Measurements from ENCODE around the gene SGSH.

Gene SGSH

DNA sequence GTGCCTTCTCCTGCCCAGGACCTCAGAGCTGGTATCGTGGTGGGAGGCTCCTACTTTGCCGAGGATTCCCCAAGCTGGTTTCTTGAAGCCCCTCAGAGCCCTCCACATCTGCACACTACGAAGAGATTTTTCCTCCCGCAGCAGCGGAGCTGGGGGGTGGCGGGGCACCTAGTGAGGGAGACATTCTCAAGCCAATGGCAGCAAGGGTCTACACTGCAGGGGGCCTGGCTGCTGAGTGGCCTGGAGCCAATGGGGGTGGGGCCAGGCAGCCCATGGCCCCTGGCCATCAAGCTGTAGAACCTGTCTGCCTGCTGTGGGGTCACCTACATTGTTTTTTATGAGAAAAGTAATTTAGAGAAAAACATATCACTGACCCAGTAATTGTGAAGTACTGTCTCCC, 5.1 kb upstream of the SGSH start:
- FAIRE-seq = no peak

DNA sequence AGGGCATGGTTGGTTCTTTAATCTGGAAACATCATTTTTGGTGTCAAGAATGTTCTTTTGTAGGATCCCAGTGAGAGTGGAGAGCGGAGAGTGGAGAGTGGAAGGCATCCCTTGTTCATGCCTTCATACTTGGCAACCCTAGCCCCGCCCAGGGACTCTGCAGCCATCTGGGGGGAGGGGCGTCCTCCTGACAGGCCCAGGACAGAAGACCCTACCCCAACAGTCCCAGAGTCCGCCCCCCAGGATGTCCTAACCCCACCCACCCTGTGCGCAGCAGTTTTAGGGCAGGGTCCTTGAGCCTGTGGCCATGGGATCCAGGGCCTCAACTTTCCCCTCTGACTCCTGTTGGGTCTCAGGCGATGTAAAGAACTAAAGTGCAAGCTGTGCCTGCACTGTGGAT, 4.5 kb upstream of the SGSH start:
- no peak for FAIRE-seq

DNA sequence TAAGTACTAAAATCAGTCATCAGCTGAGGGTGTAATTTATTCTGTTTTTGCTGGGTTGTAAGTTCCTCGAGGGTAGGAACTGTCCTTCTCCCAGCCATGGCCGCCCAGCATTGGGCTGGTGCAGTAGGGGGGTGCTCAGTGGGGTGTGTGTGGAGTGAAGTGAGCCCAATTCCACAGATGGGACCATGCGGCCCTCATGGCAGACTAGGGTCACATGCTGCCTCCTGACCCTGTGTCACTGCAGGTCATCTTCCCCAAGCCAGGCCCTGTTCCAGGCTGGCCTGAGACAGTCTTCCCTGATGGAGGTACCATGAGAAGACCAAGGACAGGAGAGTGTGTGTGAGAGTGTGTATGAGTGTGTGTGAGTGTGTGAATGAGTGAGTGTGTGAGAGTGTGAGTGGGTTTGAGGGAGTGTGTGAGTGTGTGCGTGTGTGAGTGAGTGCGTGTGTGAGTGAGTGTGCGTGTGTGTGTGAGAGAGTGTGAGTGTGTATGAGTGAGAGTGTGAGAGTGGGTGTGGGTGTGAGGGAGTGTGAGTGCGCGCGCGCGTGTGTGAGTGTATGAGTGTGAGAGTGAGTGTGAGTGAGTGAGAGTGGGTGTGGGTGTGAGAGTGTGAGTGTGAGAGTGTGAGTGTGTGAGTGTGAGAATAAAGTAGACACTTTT, 3.8 kb upstream of the SGSH start:
- FAIRE-seq = no peak

DNA sequence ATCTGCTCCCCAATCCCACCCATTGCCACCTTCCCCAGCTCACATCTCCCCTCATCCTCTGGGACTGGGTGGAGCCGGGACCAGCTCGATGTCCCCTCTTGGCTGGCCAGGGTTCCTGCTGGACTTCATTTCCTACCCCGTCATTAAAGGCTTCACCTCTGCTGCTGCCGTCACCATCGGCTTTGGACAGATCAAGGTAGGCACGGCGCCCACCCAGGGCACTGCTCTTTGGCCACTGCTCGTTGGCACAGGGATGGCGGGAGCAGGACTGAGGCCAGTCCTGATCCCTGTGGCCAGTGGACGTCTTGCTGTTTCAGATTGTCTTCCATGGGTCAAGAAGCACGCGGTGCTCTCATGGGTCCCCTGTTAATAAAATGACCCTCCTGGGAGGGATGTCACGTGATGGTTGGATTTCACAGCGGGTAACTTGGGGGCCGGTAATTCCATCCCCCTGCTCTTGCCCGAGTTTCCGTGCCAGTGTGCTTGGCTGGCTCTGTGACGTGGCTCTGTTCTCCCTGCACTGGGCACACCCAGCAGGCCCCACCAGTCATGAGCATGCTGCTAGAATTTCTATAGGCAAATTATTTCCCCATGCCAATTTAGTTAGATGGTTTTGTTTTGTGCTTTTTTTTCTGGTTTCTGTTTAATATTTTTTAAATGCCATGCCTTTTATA, 3.1 kb upstream of the SGSH start:
- FAIRE-seq = no peak

DNA sequence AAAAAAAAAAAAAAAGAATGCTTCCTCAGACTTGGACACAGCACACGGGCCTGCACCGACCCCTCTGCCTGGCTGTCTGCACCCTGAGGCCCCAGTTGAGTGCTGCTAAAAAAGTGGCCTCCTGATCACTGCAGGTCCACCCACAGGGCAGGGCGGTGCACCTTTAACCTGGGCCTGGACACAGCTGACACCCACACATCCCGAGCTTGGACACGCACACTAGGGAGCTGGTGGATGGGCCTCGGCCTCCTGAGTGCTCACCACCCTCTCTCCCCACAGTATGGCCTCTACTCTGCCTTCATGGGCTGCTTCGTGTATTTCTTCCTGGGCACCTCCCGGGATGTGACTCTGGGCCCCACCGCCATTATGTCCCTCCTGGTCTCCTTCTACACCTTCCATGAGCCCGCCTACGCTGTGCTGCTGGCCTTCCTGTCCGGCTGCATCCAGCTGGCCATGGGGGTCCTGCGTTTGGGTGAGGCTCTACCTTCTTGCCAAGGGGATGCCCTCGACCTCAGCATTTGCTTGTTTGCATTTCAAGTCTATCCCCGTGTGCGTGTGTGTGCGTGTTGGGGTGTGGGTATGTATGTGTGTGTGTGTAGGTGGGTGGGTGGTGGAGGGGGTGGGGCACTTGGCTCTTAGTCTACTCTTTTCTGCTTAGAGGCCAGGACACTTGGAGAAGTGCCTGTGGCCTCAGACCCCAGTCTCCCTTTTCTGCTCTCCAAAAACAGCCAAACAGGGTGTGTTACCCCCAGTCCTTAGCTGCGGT, 2.4 kb upstream of the SGSH start:
- no peak for FAIRE-seq

DNA sequence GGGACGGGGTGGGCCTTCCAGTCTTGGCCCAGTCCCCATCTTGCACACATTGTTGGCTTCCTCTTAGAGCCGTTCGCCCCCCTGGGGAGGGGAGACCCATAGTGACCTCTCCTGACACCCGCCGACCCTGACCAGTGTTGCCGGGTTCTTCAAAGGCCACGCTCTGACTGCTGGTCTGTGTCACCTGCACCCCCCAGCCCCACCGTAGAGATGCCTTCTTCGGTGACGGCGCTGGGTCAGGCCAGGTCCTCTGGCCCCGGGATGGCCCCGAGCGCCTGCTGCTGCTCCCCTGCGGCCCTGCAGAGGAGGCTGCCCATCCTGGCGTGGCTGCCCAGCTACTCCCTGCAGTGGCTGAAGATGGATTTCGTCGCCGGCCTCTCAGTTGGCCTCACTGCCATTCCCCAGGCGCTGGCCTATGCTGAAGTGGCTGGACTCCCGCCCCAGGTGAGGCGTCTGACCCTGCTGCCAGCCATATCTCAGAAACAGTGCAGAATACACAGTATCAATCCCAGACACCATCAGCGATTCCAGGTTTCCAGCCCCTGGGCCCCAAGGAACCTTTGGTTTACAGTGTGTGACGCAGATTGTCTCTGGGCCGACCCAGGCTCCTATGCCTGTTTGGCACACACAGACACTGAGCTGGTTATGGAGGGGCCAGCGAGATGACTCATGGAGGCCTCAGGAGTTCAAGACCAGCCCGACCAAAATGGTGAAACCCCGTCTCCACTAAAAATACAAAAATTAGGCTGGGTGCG, 1.4 kb upstream of the SGSH start:
- FAIRE-seq = no peak

DNA sequence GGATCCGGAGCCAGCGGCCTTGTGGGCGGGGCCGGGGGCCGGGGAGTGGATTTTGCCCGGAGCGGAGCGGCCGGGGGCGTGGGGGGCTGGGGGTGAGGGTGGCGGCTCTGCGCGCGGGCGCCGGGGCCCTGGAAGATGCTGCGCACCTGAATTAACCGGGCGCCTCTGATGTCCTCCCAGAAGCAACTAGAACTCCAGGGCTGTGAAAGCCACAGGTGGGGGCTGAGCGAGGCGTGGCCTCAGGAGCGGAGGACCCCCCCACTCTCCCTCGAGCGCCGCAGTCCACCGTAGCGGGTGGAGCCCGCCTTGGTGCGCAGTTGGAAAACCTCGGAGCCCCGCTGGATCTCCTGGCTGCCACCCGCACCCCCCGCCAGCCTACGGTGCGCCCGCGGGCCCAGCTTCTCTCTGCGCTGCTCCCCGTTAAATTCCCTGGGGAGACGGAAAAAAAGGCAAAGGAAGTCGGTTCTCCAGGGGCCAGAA, 643 bp upstream of the SGSH start:
- FAIRE-seq = no peak

DNA sequence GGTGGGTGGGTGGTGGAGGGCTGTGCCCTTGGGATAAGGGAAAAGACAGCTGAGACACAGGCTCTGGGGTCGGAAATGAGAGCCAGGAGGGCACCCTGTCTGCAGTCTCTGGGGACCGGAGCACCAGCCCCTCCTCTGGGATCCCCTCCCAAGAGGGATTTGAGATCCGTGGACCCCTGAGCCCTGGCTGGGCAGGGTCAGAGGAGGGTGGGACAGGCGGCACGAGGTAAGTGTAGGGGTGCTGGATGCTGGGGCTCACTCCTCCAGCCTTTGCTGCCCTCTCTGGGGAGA, 425 bp downstream of the SGSH start:
- FAIRE-seq = no peak

DNA sequence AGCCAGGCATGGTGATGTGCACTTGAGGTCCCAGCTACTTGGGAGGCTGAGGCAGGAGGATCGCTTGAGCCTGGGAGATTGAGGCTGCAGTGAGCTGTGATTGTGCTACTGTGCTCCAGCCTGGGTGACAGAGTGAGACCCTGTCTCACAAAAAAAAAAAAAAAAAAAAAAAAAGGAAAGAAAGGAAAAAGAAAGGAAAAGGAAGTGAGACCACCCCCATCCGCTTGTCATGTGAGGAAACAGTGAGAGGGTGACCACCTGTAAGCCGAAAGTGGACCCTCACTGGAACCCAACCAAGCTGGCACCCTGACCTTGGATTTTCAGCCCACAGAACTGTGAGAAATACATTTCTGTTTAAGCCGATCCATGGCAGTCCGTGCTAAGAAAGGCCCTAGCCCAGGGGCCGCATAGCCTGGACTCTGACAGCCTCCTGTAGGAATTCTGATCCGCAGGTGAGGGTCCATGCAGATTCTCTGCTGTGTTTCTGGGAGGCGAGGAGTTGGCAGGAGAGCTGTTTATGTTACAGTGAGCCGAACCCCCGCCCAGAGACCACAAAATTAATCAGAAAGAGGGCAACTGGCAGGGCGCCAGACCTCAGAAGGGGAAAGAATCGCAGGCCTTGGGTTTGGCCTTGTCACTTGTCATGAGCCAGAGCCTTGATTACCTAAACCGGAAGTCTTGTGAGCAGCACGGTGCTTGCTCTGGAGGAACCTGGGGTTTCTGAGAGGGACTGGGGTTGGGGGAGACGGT, 945 bp downstream of the SGSH start:
- no peak for FAIRE-seq

DNA sequence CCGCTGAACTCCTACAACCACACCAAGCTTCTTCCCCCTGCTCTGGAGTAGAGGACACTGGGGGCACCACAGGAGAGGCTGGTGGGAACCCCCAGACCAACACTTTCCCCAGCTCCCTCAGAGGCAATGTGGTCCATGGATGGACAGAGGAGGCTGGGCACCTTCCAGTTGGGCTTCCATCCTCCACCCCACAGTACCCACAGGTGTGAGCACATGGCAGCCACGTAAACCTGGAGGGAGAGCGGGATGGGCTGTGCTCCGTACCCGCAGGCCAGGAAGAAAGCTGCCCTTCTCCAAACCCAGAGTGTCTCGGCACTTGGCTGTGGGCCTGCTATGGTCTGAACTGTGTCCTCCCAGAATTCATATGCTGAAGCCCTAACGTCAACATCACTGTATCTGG, 1.7 kb downstream of the SGSH start:
- no peak for FAIRE-seq

DNA sequence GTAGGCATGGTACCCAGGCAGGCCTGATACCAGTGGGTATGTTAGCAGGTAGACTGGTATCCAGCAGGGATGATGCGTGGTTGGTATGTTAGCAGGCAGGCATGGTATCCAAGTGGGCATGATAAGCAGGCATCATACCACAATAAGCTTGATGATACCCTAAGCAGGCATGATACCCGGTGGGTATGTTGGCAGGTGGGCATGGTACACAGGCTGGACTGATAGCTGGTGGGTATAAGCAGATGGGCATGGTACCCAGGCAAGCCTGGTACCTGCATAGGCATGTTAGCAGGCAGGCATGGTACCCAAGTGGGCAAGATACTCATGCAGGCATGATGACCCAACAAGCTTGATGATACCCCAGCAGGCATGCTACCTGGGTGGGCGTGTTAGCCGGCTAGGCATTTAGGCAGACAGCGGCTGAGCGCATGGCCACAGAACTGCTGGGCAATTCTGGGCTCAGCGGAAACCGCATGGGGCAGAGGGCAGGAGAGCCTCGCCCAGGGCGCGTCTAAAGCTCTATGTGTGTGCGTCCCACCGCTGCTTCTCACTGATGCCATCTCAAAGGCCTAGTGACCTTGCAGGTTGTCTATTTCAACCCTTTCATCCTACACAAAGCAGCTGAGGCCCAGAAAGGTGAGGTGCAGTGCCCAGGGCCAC, 2.3 kb downstream of the SGSH start:
- no peak for FAIRE-seq

DNA sequence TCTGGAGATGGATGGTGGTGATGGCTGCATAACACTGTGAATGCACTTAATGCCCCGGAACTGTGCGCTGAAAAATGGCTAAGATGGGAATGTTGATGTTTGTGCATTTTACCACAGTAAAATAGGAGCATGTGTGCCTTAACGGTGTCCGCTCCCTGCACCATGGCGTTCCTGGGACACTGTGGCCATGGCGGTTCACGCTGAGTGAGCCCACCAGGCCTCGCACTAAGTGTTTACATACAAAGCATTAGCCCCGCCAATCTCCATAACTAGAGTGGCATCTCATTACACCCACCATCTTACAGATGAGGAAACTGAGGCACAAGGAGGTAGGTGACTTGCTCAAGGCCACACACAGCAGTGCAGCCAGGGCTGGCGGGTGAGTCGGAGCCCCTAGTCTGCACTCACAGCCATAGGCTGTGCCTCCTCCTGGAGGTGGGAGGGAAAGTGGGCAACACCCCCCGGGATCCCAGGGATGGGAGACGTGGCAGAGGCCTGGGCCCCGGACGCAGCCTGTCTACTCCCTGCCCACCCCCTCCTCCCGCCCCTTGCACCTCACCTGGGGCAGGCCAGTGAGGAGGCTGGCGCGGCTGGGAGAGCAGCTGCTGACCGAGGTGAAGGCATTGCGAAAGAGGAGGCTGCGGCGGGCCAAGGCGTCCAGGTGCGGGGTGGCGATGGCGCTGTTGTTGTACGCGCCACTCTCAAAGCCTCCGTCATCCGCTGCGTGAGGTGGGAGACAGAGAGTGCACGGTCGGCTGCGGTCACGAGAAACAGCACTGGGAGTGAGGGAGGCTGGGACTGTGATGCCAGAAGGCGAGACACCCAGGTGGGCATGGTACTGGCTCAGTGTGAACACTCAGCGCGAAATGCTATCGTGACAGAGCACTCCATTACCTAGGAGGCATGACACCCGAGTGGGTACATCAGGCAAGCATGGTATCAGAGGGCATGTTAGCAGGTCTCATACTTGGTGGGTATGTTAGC, 3.4 kb downstream of the SGSH start:
- no peak for FAIRE-seq

DNA sequence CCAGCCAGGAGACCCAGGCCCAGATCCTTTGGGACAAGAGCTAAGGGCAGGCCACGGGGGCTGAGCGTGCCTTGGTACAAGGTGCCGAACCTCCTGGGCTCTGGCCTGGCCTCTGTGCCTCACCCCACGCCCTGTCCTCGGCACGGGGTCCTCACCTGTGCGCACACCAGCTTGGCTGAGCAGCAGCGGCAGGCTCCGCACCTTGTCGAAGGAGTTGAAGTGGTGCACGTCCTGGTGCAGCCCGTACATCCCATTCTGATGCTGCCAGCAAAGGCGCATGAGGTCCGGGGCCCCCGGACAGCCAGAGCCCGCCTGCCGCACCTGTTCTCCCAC, 5.3 kb downstream of the SGSH start:
- no peak for FAIRE-seq

DNA sequence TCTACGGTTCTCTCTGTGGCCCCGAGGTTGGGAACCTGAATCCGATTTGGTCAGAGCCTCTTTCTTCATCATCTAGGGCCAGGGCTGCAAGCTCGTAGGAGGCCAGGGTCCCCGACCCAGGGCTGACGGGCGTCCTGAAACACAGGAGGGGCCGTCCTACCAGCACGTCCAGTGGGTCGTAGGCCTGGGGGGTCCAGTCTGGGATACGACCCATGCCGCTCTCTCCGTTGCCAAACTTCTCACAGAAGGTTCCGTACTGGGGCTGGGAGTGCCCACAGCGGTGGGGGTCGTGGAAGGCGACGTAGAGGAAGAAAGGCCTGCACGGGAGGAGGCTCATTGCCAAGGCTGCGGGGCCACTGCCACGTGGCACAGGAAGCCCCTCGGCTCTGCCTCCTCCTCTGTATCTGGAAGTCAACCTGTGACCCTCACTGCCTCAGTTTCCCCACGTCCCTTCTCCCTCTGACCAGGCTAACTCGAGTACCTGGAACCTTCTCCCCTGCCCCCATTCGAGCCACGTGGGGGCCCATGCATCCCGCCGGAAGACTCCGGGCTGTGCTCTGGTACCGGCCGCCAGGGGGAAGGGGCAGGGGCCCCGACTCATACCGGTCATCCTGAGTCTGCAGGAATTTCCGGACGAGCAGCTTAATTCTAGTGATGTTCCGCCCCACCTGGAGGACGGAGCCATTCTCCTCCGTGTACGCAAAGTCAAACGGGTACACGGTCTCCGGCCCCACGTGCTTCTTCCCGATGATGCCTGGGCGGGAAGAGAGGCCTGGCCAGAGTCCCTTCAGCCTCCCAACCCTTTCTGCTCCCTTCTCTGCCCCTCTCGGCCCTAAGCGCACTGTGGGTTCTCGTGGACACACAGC, 5.9 kb downstream of the SGSH start:
- no peak for FAIRE-seq

DNA sequence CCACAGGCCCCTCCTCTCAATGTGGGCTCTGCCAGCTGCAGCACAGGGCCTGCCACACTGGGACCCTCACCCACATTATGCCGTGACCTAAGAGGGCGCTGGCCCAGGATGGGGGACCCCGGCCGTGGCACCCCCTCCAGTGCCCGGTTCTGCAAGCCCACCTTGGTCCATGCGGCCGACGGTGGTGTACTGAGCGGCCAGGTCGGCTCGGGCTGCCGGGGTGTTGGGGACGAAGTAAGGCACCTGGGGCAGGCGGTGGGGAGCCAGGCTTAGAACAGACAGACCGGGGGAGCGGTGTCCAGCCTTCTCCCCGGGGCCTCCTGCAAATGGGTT, 6.5 kb downstream of the SGSH start:
- FAIRE-seq = no peak

DNA sequence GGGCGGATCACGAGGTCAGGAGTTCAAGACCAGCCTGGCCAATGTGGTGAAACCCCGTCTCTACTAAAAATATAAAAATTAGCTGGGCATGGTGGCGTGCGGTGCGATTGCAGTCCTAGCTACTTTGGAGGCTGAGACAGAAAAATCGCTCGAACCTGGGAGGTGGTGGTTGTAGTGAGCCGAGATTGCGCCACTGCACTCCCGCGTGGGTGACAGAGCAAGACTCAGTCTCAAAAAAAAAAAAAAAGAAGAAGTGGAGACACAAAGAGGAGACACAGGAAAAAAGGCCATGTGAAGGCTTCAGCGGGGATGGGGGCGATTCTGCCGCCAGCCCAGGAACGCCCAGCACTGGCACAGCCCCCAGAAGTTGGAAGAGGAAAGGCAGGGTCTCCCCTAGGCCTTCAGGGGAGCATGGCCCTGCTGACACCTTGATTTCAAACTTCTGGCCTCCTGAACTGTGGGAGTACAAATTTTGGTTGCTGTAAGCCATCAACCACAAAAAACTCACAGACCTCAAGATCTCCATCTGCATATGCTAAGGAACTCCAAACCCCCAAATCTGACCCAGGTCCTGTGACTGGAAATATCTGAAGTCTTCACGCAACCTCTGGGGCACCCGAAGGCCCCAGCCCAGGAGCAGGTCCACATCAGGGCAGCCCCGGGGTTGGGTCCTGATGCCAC, 7.0 kb downstream of the SGSH start:
- FAIRE-seq = no peak

DNA sequence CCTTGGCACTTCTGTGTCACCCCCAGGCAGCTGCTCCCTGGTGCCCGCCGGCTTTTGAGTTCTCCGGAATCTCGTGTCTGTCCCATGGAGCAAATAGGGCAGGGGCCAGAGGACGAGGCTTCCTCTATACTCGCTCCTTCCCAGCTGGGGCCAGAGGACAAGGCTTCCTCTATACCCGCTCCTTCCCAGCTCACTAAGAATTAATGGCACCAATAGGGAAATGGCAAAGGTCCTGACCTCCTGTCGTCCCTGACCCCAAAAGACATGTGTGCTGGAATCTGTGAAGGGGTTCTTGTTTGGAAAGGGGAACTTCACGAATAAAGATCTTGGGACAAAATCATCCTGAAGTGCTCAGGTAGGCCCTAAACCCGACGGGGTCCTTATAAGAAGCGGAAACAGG, 7.6 kb downstream of the SGSH start:
- no peak for FAIRE-seq

DNA sequence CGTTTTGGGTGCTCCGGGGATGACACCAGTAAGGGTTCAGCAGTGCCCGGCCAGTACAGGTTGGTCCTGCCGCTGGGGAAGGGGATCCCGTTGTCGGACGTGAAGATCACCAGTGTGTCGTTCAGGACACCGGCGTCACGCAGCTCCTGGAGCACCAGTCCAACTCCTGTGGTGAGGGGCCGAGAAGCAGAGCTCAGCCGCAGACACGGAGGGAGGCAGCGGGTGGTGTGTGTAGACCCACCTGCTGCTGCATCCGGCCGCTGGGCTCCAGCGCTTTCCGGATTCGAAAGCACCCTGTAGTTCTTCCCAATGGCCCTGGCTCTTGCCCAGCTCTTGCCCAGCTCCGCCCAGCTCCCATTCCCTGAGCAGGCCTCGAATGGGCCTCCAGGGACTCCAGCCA, 8.0 kb downstream of the SGSH start:
- FAIRE-seq = no peak

DNA sequence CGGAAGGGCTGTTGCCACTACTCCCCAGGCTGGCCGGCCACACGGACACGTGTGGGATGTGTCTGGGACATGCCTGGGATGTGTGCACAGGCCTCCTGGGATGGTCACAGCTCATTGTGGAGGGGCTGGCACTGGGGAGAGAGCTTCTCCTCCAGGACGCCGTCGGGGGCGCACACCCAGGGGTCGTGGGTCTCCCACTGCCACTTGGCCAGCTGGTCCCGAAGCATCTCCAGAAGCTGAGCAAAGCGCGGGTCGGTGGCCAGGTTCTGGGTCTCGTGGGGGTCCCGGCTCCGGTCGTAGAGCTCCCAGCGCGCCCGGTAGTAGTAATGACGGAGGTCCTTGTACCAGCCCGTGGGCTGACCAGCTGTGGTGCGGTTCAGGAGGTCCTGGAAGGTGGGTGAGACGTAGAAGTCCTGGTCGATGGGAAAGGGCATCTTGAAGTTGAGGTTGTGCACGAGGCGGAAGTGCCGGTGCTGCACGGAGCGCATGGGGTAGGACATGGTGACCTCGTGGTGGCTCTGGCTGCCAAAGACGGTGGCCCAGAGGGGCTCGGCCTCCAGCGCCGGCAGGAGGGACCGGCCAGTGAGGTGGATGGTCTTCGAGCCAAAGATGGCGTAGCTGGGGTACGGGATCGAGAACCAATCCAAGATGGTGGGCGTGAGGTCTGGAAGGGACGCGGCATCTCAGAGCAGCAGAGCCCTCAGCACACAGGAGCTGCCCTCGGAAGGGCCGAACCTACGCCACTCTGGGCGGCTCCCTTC, 9.6 kb downstream of the SGSH start:
- FAIRE-seq = no peak
